NCI-H82 (cell line): ENCODE results near the gene SLC49A4.

Source experiments
- DNase-seq: peaks from one replicate; lab custom pipeline; 2025; lab: John Stamatoyannopoulos, UW

SLC49A4 gene

DNA sequence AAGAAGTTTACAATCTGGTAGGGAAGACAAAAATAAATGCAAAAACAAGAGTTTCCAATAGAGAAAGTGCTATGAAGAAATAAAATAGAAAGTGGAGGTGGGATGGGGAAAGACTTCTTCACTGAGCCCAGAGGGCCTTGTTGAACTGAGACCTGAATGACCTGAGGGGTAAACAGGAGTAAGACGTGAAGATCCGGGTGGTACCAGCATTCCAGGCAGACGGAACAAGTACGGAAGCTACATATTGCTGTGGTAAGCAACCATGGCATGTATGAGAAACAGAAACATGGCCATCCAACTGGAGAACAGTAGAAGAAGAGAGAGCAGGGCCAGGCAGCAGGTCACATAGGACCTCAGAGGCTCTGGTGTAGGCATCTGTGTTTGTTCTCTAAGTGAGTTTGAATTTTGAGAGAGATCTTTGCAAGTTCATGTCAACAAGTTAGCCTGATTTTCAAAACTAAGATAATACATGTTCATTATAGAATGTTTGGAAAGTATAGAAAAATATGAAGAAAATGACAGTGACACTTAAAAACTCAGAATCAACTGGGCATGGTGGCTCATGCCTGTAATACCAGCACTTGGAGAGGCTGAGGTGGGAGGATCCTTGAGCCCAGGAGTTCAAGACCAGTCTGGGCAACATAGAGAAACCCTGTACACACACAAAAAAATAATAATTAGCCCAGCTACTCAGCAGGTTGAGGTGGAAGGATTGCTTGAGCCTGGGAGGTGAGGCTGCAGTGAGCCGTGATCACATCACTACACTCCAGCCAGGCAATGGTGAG is 64.3 kb downstream of the SLC49A4 start:
- DNase-seq: no peak

DNA sequence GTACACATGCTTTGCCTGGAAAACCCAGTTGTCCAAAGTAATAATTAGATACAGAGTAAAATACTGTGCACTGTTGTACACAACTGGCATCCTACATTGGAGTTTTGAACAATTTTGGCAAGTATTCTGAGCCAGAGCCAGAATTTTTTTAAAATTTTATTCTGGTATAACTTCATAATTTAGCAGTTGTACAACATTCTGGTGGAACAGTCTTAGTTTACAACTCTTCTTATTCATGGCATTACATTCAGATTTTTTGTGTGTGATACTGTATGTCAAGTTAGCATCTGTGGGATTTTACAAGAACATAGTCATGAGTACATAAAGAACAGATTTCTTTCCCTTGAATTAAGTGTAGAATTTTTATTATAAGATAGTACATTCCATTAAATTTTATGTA is 67.5 kb downstream of the SLC49A4 start:
- no peak for DNase-seq

DNA sequence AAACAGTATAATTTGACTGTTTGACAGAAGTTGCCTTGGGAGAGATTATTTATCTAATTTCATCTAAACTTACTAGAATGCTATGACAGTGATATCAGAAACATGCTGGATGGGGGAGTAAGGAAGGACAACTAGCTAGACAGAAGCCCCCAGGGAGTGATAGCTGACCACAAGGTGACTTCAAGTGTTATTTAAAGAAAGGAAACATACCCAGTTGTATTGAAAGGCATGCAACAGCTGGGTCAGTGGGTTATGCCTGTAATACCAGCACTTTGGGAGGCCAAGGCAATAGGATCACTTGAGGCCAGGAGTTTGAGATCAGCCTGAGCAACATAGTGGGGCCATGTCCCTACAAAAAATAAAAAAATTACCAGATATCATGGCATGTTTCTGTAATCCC is 69.6 kb downstream of the SLC49A4 start:
- no peak for DNase-seq

DNA sequence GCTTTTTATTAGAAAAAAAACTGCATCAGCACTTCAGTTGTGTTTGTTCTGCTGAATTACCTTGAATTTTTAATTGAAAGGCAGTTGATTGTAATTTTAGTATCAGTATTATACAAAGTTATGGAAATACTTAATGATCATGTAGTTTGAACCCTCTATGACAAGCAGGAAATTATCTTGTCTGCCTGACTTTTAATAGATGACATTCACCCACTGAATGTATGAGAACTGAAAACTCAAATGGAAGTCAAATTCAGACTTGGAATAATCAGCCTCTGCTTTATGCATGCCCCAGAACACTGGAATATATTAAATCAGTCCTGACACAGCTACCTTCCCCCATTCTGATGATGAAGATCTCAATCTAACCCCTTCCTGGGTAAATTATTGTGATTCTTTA is 73.5 kb downstream of the SLC49A4 start:
- no peak for DNase-seq

DNA sequence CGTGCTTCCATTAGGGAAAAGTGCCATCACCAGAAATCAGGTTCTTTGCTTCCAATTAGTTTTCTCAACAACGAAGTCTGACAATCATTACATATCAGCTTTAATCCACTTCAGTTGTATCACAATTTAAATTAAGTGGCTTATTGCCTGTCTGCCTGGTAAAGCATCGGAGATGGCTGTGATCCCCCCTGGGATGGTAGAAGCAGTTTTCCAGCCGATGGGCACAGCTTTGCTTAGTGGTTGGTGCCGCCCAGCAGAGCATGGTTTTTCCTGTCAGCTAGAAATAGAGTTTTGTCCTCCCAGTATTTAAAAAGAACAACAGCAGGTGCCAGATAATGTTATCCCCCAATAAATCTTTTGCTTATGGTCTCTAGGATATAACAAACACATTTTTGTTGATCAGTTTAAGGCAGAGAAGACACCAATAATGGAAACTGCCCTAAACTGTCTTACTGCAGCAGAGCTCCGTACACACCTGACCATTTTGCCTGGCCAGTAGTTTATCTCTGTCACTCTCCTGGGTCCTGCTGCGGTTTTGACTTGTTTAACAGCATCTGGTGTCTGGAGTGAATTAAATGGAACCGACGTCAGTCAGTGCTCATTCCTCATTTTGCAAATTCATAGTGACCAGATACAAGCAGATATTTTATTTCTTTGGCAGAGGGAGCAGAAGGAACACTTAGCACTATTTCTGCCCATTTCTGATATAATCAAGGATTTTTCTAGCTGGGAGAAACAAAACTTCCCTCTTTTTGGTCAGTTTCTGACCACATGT is 79.1 kb downstream of the SLC49A4 start:
- peak; percentile 53 for DNase-seq

DNA sequence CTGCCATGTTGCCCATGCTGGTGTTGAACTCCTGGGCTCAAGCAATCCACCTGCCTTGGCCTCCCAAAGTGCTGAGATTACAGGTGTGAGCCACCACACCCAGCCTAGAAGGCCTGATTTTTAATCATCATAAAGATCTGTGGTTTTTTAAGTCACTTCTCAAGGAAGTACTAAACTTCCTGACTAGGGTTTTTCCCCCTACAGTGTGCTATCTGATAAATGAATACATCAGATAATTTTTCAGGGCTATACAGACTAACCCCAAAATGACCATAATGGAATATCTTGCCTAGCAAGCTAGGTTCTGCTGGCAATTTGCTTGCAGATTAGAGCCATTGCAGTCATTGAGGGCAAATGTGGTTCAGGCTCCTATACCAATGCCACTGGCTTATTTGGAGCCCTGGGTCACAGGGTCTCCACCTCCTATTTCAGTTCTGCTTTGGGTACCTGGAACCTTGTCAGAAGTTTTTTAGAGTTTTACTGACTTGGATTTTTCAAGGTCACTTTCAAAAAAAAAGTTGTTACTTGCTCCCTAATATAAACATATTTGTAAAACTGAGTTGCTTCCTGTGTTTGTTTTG is 80.8 kb downstream of the SLC49A4 start:
- DNase-seq: no peak

DNA sequence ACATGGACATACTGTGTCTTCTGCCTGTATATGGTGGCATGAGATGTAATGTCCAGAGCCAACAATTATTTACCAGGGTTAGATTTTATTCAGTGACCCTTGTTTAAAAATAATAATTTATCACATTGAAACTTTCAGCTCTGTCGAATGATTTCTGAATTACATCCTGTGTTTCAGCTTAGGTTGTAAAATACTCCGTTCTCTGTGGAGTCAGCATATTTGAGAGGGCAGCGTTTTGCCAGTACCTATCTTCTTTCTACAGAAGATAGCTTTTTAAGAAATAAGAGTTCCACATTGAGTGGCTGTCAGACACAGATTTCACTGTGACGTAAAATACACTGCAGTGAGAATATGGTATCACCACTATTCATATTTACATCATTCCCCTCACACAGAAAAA is 85.3 kb downstream of the SLC49A4 start:
- no peak for DNase-seq

DNA sequence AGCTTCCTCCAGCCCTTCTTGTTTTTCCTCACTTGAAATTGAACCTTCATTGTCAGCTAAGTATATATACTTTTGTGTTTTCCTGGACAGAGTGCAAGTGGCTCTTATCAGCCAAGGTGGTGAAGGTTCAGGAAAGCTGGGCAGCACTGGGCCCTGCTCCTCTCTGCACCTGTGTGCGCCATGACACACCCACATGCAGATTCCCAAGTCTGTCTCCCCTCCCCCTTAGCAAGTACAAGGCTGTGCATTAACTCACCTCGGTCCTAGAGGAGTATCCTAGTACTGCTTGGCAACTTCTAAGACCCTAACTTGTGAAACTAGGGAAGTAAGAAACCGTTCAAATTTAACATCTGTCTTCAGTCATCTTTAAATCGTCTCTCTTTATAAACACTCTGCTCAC is 85.8 kb downstream of the SLC49A4 start:
- DNase-seq: peak; percentile 17

DNA sequence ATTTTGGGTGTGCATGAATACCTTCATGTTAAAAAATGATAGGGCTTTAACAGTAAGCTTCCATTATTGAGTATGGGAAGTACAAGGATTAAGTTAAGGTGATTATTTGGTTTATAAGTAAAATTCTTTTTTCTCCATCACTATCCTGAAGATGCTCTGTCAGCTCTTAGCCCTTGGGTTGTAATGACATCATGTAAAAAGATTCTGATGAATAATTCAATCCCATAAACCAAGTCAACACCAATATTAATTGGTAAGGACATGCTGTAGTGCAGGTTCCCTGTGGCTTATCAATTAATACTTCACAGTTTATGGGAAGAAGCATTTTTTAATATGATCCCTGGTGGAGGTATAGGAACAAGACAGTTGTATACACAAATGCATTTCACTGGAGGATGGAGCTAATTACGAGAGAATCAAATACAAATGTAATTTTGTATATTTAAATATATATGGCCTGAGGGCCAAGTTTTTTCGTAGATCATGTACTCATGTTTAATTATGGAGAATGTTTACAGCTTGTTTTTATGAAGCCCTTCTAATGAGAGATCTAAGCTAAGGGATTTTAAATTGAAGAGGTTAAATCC is 87.6 kb downstream of the SLC49A4 start:
- no peak for DNase-seq

DNA sequence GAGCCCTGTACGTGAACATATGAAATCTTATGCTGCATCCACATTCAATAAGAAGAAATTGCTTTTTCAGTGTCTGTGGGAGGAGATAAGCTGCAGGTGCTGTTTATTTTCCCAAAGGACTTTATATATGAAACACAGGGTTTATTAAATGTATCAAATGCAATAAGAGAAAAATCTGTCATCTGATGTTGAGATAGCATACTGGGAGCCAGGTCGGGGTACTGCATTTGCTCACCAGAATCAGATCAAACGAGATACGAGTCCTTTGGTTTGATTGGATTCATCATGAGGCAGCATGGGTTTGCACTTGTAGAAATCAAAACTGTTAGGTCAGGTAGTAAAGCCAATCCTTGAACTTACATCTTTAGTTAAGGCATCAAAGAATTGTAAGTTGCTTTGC is 91.4 kb downstream of the SLC49A4 start:
- no peak for DNase-seq

DNA sequence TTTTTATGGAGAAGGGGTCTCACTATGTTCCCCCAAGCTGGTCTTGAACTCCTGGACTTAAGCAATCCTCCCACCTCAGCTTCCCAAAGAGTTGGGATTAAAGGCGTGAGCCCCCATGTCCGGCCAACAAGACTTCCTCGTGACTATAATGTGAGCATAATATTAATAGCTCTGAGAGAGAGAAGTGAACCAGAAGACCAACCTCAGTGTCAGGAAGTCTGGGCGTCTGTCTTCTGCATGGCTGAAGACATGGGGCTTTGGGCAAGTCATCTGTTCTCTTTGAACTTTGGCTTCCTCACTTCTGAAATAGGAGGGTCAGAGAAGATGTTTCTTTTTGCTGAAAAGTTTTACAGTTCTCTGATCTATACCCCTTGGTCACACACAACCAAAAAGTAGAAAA is 92.1 kb downstream of the SLC49A4 start:
- DNase-seq: no peak

DNA sequence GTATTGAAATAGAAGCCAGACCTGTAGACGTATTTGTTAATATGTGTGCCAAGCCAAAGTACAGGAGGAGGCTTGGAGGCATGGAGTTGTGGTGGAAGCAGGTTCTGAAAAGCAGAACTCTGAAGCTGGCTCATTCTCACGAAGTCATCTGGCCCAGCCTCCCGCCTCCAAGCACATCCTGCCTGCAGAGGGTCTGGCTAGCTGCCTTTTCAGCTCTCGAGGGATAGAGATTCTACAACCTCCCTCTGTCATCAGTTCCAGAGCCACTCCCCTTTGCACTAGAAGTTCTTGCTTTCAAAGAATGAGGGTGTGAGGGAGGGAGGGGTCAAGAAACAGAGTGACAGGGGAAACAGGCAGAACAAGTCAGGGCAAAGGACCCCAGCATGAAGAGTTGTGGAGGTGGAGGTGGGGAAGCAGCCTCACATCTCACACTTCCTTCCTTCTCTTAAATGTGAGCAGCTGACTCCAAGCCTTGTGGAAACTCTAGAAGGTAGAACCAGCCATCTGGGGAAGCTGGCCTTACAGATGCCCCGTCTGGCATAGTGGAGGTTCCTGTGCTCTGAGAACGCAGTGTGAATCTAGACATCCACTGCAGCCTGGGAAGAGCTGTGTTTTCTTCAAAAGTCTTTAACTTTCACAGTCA is 95.3 kb downstream of the SLC49A4 start:
- DNase-seq: no peak

DNA sequence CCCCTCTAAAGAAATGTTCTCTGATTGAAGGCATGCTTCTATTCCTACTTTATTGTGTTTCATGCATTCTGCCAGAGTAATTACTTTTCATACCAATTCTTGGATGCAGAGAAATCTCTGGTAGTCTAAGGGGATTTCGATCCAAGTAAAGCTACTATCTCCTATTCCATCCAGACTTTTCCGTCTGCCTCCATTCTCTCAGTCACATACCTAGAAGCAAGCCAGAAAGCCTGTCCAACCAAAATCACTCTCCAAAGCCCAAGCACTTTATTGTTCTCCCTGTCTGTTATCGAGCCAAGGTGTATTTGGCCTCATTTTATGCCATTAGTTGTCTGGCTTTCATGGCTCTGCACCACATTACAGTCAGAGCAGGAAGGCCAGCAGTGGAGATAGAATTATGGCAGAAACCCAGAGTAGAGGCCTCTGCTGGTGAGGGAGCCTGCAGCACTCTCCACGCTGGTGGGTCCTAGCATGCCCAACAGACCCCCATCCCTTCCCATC is 95.9 kb downstream of the SLC49A4 start:
- no peak for DNase-seq

DNA sequence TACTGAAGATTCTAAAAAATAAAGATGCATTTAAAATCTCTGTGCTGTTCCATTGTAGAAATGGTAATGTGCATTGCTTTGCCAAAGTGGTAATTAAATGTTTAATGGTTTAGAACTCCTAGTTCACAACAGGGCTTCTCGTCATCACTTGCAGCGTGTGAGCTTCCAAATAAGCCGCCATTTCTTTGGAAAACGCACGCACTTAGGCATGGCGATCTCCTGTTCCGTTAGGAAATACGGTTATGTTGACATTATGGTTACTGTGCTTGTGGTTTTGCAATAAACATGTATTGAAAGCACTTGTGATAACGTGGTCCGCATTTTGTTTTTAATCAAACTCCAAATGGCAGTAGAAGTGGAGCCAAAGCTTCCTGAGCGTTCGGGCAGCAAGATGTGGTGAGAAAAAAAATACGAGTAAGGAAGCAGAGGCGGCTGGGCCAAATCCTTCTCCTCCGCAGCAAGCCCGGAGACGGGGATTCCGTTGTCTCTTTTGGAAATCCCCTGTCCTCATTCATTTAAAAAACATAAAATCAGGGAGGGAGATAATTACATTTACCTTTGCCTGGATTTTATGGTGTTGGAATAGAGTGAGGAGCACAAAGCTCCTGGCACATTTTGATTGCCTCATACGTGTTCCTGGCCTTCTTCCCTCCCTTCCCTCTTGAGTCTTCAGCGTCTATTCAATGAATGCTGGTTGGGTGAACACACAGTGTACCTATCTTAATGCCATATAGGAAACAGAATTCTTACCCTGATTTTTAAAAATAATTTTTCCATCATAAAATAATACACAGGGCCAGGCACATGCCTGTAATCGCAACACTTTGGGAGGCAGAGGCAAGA is 97.5 kb downstream of the SLC49A4 start:
- DNase-seq: no peak

DNA sequence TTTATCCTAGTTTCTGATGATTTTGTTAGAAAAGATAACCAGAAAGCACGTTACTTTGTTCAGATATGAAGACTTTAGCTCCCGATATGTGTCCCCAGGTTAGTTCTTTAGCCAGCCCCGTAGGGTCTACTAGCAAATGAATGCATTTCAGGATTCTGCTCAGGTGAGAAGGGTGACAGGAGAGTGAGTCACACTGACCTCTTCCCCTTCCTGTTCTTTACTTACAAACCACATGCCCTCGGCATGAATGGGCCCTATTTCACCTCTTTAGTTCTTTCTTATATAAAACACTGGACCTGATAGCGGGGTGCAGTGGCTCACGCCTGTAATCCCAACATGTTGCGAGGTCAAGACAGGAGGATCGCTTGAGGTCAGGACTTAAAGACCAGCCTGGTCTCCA is 98.4 kb downstream of the SLC49A4 start:
- DNase-seq: no peak

DNA sequence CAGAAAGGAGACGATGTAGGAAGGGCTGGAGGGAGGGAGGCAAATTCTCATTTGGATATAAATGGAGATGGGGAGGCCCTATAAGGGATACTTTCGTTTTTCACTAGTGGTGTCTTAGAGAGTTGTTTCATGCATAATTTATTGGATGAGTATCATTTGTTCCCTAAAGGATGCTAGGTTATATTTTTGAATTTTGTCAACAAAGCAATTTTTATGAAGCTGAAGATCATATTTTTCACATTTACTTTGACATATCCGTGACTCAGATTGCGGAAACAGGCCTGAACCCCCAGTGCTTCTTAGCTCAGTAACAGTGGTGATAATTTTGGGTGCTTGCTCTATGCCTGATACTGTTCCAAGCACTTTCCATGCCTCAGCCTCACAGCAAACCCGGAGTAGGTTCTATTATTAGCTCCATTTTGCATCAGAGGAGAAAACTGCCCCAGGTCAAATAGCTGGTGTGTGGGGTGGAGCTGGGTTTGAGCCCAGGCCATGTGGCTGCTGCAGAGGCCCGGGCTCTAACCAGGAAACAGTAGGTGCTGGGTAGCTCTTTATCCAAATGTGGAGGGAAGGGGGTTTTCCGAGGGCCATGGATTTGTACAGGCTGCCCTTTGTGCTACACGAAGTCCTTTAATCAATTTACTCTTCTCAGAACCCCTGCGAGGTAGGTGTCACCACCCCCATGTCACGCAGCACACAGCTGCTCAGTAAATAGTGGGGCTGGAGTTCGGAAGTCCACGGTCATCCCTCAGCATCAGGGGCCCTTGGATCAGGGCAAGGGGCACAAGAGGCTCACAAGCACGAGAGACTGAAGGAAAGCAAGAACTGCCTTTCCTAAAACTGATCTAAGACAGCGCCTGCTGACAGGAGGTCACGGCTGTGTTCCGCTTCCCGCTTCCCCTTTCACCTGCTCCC is 99.1 kb downstream of the SLC49A4 start:
- no peak for DNase-seq

DNA sequence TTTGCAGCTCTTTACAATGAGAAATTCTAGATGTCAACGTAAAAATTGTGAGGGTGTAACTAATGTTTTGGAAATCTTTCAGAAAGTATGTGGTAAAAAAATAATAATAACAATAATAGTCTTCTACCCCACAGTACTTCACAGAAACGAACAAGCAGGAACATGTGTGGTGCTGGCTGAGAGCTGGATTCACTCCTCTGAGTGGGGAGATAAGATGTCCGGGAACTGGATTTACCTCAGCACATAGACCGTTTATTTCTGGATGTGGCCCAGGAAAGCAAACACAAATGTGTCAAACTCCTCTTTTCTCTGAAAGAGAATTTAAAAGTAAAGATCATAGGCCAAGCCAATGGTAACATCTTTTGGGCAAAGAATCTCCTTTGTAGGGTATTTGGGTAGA is 103.4 kb downstream of the SLC49A4 start:
- no peak for DNase-seq

DNA sequence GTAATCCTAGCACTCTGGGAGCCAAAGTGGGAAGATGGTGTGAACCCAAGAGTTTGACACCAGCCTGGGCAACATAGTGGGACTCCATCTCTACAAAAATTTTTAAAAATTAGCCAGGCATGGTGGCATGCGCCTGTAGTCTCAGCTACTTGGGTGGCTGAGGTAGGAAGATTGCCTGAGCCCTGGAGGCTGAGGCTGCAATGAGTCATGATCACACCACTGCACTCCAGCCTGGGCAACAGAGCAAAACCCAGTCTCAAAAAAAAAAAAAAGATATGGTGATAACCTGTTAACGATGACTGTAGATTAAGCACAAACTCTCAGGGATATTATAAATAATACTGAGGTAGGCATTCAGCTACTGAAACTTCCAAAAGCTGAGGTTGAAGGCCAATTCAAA is 107.5 kb downstream of the SLC49A4 start:
- no peak for DNase-seq

DNA sequence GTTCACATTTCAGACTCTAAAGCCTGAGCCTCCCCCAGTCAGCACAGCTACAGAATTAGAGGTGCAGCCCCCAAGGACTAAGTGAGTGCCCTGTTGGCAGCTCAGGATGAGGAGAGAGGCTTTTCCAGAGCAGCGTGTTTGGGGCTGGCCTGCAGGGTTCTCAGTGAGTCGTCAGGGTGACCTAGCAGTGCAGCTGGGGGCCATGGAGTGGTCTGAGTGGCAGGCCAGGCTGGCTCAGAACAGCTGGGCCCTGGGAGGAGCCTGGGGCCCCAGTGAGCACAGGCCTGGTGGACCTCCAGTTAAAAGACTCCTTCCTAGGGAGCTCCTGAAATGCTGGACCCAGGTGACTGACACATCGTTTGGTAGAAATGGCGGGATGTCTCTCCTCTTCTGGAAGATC is 108.3 kb downstream of the SLC49A4 start:
- no peak for DNase-seq

DNA sequence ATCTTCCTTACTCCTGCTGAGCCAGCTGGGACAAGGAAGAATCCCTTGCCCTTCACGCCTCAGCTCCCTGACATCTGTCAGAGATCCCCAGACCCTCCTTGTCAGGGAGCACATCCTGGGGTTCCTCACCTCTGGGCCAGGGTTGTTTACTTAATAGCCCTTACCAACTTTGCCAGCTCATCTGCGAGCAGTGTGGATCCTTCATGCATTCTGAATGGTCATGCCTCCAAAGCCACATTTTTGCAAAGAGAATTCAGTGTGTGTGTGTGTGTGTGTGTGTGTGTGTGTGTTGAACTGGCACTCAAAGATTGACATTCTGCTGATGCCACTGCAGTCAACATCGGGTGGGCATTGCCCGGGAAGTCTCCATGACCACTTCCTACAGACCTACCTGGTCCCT is 112.6 kb downstream of the SLC49A4 start:
- DNase-seq: no peak
